Psoas muscle (tissue), 8 donors: ENCODE measurements around the gene LATS2. TPM values are rescaled to one million over a fixed set of nuclear protein-coding genes. Genes with fewer than 3 reads are reported as not detected.

Source experiments
- ATAC-seq, 4 donors: fragments of 200-7000 bp; cut with Tn5 transposase; one replicate each; pipeline ENCODE4 v1.9.1; 2020; ENCODE audit warnings: moderate library complexity in 3 of 4, mild to moderate bottlenecking in 2 of 4
- DNase-seq, 2 donors: peaks; one replicate each; pipeline ENCODE4 v3.0.0-alpha.2; 2020
- H3K27ac ChIP-seq: fragments of 200-600 bp; one replicate; pipeline ENCODE4 v1.8.0; 2022
- H3K27me3 ChIP-seq, 3 donors: fragments of 200-600 bp in 1 of 3; one replicate each; pipeline versions ENCODE4 v1.6.1 to v1.8.0; 2013 to 2022; ENCODE audit warnings: low read length in 2 of 3, mild to moderate bottlenecking in 2 of 3, moderate library complexity in 1 of 3; ENCODE audit not compliant: insufficient read depth in 3 of 3
- H3K36me3 ChIP-seq, 2 donors: fragments of 200-600 bp in 1 of 2; one replicate each; pipeline versions ENCODE4 v1.6.1 to v1.8.0; 2013 to 2022; ENCODE audit warnings: low read depth in 1 of 2, mild to moderate bottlenecking in 1 of 2, moderate library complexity in 1 of 2; ENCODE audit not compliant: insufficient read depth in 1 of 2
- H3K4me1 ChIP-seq: fragments of 200-600 bp; one replicate; pipeline ENCODE4 v1.8.0; 2022
- H3K4me3 ChIP-seq: fragments of 200-600 bp; one replicate; pipeline ENCODE4 v1.8.0; 2022; ENCODE audit warnings: mild to moderate bottlenecking
- H3K9me3 ChIP-seq: fragments of 200-600 bp; one replicate; pipeline ENCODE4 v1.8.0; 2022
- CTCF ChIP-seq: fragments of 200-600 bp; IDR thresholded peaks from one replicate; pipeline ENCODE4 v1.8.0; 2022; ENCODE audit warnings: antibody characterized with exemption
- WGBS, 3 donors: extraction: QIAGEN DNeasy Blood & Tissue Kit; methylation state at CpG; one replicate each; pipeline versions ENCODE4 v1.1.6 to v1.1.7; 2013; 5-methylcytosine and 5-hydroxymethylcytosine counted together
- intact Hi-C, 2 donors: fragments of 100-400 bp; cut with DNase I; formaldehyde crosslinking; loops; one replicate each; pipeline versions ENCODE4 v1.11.0 to v1.14.2; 2022
- long read RNA-seq, 2 donors: library from polyadenylated mRNA; unstranded; transcript quantifications; one replicate each; pipeline ENCODE4 v2.0.0, GENCODE V29; 2021
- polyA plus RNA-seq, 3 donors: library from polyadenylated mRNA; stranded (reverse); fragments of 200-250 nt; gene quantifications; one replicate each; pipeline ENCODE4 v1.2.3, GENCODE V29; 2013
- total RNA-seq, 4 donors: library from RNA; stranded (reverse); fragmentation: NEBNext Ultra II Directional in 2 of 4; extraction: Animal tissue kit (Norgen Biotek cat#: 25700) in 2 of 4; gene quantifications; one replicate each; pipeline versions ENCODE4 v1.2.1 to v1.2.4, GENCODE V29; 2021 to 2023
- donor health status: healthy with polysubstance abuse.
- donor health status: DM: no; HTN: no; CAD: no; lungs with moderate emphysema.
- donor health status: Bipolar disorder and iron deficiency.
- donor health status: healthy.
- donor health status: DM: yes; HTN: yes; CAD: no.
- donor health status: DM: no; HTN: no; CAD: no.
- donor health status: DM: no; HTN: no; CAD: no.
- donor health status: DM: yes; HTN: yes; CAD: no.

The LATS2 gene
- 10 to 100 TPM; 23.7 to 27.4 (median 26.1) TPM for total RNA-seq
- polyA plus RNA-seq, result 10 to 100 TPM in 2 of 3 donors, 1 to 10 TPM in 1; 6.0 to 13.9 (median 10.0) TPM
- long read RNA-seq, donor 1, partial matches to known transcripts, result 5 of 5 reads
- long read RNA-seq, donor 1, other reads (novel, unspliced or antisense), result 0 of 5 reads
- long read RNA-seq, donor 2, full-length matches to known transcripts, result 1 of 19 reads
- long read RNA-seq, donor 2, partial matches to known transcripts, result 7 of 19 reads
- long read RNA-seq, donor 2, other reads (novel, unspliced or antisense), result 11 of 19 reads

GRCh38 chr13:21061029-21061763, at the start of gene LATS2:
Gene LATS2 (minus strand): TSS chr13:21061586. CDS start chr13:21046026, 15,560 bp downstream.
- WGBS, 3 donors, result 0% methylated on average over 58 to 96 of the region's 96 CpGs
- peak; percentile 92 to 95 (median 94) for ATAC-seq

GRCh38 chr13:21109168-21109567, 47.8 kb upstream of the LATS2 start:
- Histone ChIP-seq H3K27me3 (no peaks in the 10 kb centered on the region), H3K36me3 (no peaks in the 10 kb centered on the region), H3K27ac (no peak overlapping the region), H3K9me3 (no peaks in the 10 kb centered on the region), H3K4me1 (no peaks in the 10 kb centered on the region), H3K4me3 (no peak overlapping the region)
- DNase-seq (no peak), ATAC-seq (no peak)
- no peak for TF ChIP-seq CTCF
- intact Hi-C loops, result loop anchor here in 1 of 2 donors (5.0 kb wide), 1 partner anchor 368 kb away; no protein-coding TSS in a partner anchor
- 82 to 93% (median 85%) methylated on average over 7 of the region's 7 CpGs for WGBS, 3 donors

More at GRCh38 chr13:21061029-21061763, at the start of gene LATS2:
- intact Hi-C loops, result loop anchor here (5.0 to 10.0 kb wide), 2 partner anchors 116 to 119 kb away; no protein-coding TSS in a partner anchor
- no peaks in the 10 kb centered on the region for H3K9me3 ChIP-seq
- H3K27ac ChIP-seq, result peak within 1 kb of the TSS; percentile 100
- TF ChIP-seq CTCF, result peak; percentile 8
- H3K27me3 ChIP-seq, result no peaks in the 10 kb centered on the region
- peak within 1 kb of the TSS; percentile 96 for H3K4me3 ChIP-seq
- peaks cover 39% of the 10 kb centered on the region for H3K4me1 ChIP-seq
- H3K36me3 ChIP-seq, result no peaks in the 10 kb centered on the region
- peak; percentile 97 to 98 for DNase-seq

GRCh38 chr13:21106089-21106488, 44.7 kb upstream of the LATS2 start:
- H3K9me3 ChIP-seq, result no peaks in the 10 kb centered on the region
- no peak overlapping the region for H3K4me3 ChIP-seq
- no peak overlapping the region for H3K27ac ChIP-seq
- intact Hi-C loops, result loop anchor here in 1 of 2 donors (5.0 kb wide), 1 partner anchor 371 kb away; no protein-coding TSS in a partner anchor
- WGBS, 3 donors, result 50 to 72% (median 59%) methylated on average over 4 of the region's 4 CpGs
- TF ChIP-seq CTCF, result no peak
- no peaks in the 10 kb centered on the region for H3K36me3 ChIP-seq
- H3K4me1 ChIP-seq, result no peaks in the 10 kb centered on the region
- ATAC-seq (no peak), DNase-seq (no peak)
- no peaks in the 10 kb centered on the region for H3K27me3 ChIP-seq

GRCh38 chr13:21104199-21105019, 43.0 kb upstream of the LATS2 start:
- Histone ChIP-seq H3K36me3 (no peaks in the 10 kb centered on the region), H3K27ac (no peak overlapping the region), H3K4me1 (no peaks in the 10 kb centered on the region), H3K9me3 (no peaks in the 10 kb centered on the region), H3K27me3 (no peaks in the 10 kb centered on the region), H3K4me3 (no peak overlapping the region)
- ATAC-seq (no peak), DNase-seq (no peak)
- no peak for TF ChIP-seq CTCF
- intact Hi-C loops, result loop anchor here in 1 of 2 donors (5.0 kb wide), 1 partner anchor 373 kb away; no protein-coding TSS in a partner anchor
- WGBS, 3 donors, result 92 to 94% (median 94%) methylated on average over 37 of the region's 37 CpGs
